Measurements from ENCODE around the gene ADCK1. TPM values are rescaled to one million over a fixed set of nuclear protein-coding genes. Genes with fewer than 3 reads are reported as not detected.
"Not testable (repeated sequence)": the region's sequence is repeated elsewhere in the genome, so short reads cannot be mapped to it uniquely, and the experiment has no call there.

The ADCK1 gene
- total RNA-seq, 2 donors from 2014 or later: 2.6 to 26.4 TPM

GRCh38 chr14:77914073-77914721 lies 114.3 kb downstream of the ADCK1 start:
- WGBS, 2 donors: 89 to 97% methylated on average over 4 of the region's 4 CpGs
- H3K4me3 ChIP-seq: no peak overlapping the region
- H3K36me3 ChIP-seq (replicated peaks in 1 of 2; ENCODE audit: insufficient read depth in 1 of 2, low read depth in 2 of 2): no peaks in the 10 kb centered on the region
- DNase-seq: no peak
- no peak overlapping the region for H3K27ac ChIP-seq
- TF ChIP-seq POLR2A (IDR thresholded peaks at IDR 0.05) (no peak), CTCF (IDR thresholded peaks at IDR 0.05) (no peak)
- no peak for ATAC-seq
- no peaks in the 10 kb centered on the region for H3K27me3 ChIP-seq
- H3K9me3 ChIP-seq: no peaks in the 10 kb centered on the region
- intact Hi-C loops (cut with DNase I): no loop called here
- no peaks in the 10 kb centered on the region for H3K4me1 ChIP-seq

- H3K9me3 ChIP-seq; intact Hi-C loops (cut with DNase I); DNase-seq; H3K4me1 ChIP-seq; H3K27me3 ChIP-seq; H3K4me3 ChIP-seq; H3K36me3 ChIP-seq (replicated peaks in 1 of 2; ENCODE audit: insufficient read depth in 1 of 2, low read depth in 2 of 2); H3K27ac ChIP-seq; ATAC-seq: not testable (repeated sequence)
- WGBS, 2 donors: 80 to 89% methylated on average over 2 of the region's 2 CpGs
Measured at GRCh38 chr14:77915390-77915789, 115.5 kb downstream of the ADCK1 start.

GRCh38 chr14:77917491-77918201 lies 117.7 kb downstream of the ADCK1 start:
- ATAC-seq: no peak
- Histone ChIP-seq H3K27me3 (no peaks in the 10 kb centered on the region), H3K4me1 (no peaks in the 10 kb centered on the region), H3K4me3 (no peak overlapping the region), H3K36me3 (replicated peaks in 1 of 2; ENCODE audit: insufficient read depth in 1 of 2, low read depth in 2 of 2) (no peaks in the 10 kb centered on the region), H3K27ac (no peak overlapping the region), H3K9me3 (no peaks in the 10 kb centered on the region)
- TF ChIP-seq CTCF (IDR thresholded peaks at IDR 0.05) (no peak), POLR2A (IDR thresholded peaks at IDR 0.05) (no peak)
- intact Hi-C loops (cut with DNase I): no loop called here
- no peak for DNase-seq
- WGBS, 2 donors: 87 to 89% methylated on average over 7 of the region's 7 CpGs

- Histone ChIP-seq H3K27ac (no peak overlapping the region), H3K9me3 (no peaks in the 10 kb centered on the region), H3K4me1 (no peaks in the 10 kb centered on the region), H3K4me3 (no peak overlapping the region), H3K36me3 (replicated peaks in 1 of 2; ENCODE audit: insufficient read depth in 1 of 2, low read depth in 2 of 2) (no peaks in the 10 kb centered on the region), H3K27me3 (no peaks in the 10 kb centered on the region)
- no peak for DNase-seq
- TF ChIP-seq POLR2A (IDR thresholded peaks at IDR 0.05) (no peak), CTCF (IDR thresholded peaks at IDR 0.05) (no peak)
- intact Hi-C loops (cut with DNase I): no loop called here
- WGBS, 2 donors: 76 to 94% methylated on average over 2 of the region's 2 CpGs
- no peak for ATAC-seq
Measured at GRCh38 chr14:77918448-77918847, 118.5 kb downstream of the ADCK1 start.

GRCh38 chr14:77920312-77920711 lies 120.4 kb downstream of the ADCK1 start:
- Histone ChIP-seq H3K27me3 (no peaks in the 10 kb centered on the region), H3K36me3 (replicated peaks in 1 of 2; ENCODE audit: insufficient read depth in 1 of 2, low read depth in 2 of 2) (no peaks in the 10 kb centered on the region), H3K4me3 (no peak overlapping the region), H3K27ac (no peak overlapping the region), H3K9me3 (no peaks in the 10 kb centered on the region), H3K4me1 (no peaks in the 10 kb centered on the region)
- ATAC-seq (no peak), DNase-seq (no peak)
- intact Hi-C loops (cut with DNase I): no loop called here
- TF ChIP-seq CTCF (IDR thresholded peaks at IDR 0.05): no peak
- TF ChIP-seq POLR2A (IDR thresholded peaks at IDR 0.05): no peak
- 94 to 96% methylated on average over 5 of the region's 5 CpGs for WGBS, 2 donors
